DMS79 (cell line): Measurements from ENCODE around the gene ADARB2.
A peak's percentile ranks its signal among the peaks of the same experiment; 100 is the strongest.

Experiments
- DNase-seq: peaks from one replicate; lab custom pipeline; 2025; lab: John Stamatoyannopoulos, UW

The ADARB2 gene

GRCh38 chr10:1495915-1496517 is 241.3 kb downstream of the ADARB2 start:
- DNase-seq: no peak

- DNase-seq: no peak
These were observed 244.7 kb downstream of the ADARB2 start for GRCh38 chr10:1492641-1493040.

- no peak for DNase-seq
These were observed 245.4 kb downstream of the ADARB2 start for GRCh38 chr10:1491901-1492300.

- DNase-seq: no peak
These were observed 247.5 kb downstream of the ADARB2 start for GRCh38 chr10:1489801-1490200.

GRCh38 chr10:1488970-1489548 is 248.3 kb downstream of the ADARB2 start:
- DNase-seq: peak; percentile 30

- DNase-seq: no peak
These were observed 250.3 kb downstream of the ADARB2 start for GRCh38 chr10:1486841-1487687.

- no peak for DNase-seq
These were observed 252.0 kb downstream of the ADARB2 start for GRCh38 chr10:1485357-1485756.

GRCh38 chr10:1483826-1484225 is 253.5 kb downstream of the ADARB2 start:
- DNase-seq: no peak

- DNase-seq: no peak
These were observed 254.1 kb downstream of the ADARB2 start for GRCh38 chr10:1483246-1483645.

- no peak for DNase-seq
These were observed 259.7 kb downstream of the ADARB2 start for GRCh38 chr10:1477578-1477977.

- no peak for DNase-seq
These were observed 260.9 kb downstream of the ADARB2 start for GRCh38 chr10:1476455-1476803.

GRCh38 chr10:1475771-1476454 is 261.4 kb downstream of the ADARB2 start:
- no peak for DNase-seq

GRCh38 chr10:1475098-1475591 is 262.2 kb downstream of the ADARB2 start:
- DNase-seq: no peak

GRCh38 chr10:1474376-1475097 is 262.8 kb downstream of the ADARB2 start:
- DNase-seq: no peak

- DNase-seq: no peak
These were observed 263.5 kb downstream of the ADARB2 start for GRCh38 chr10:1473874-1474273.

GRCh38 chr10:1472178-1472958 is 265.0 kb downstream of the ADARB2 start:
- DNase-seq: no peak

GRCh38 chr10:1468811-1469210 is 268.5 kb downstream of the ADARB2 start:
- DNase-seq: no peak

- peak; percentile 55 for DNase-seq
These were observed 269.8 kb downstream of the ADARB2 start for GRCh38 chr10:1467334-1468076.

- no peak for DNase-seq
These were observed 271.1 kb downstream of the ADARB2 start for GRCh38 chr10:1465993-1466764.
